C4-2B (cell line): ENCODE measurements around the gene XYLT1.

Experiments used
- CTCF ChIP-seq: fragments of 450-650 bp; conservative IDR thresholded peaks from 2 replicates; pipeline ENCODE4 v1.5.1; 2017; ENCODE audit warnings: mild to moderate bottlenecking
- ZFX ChIP-seq: fragments of 450-650 bp; IDR thresholded peaks from 2 replicates; pipeline ENCODE4 v1.6.1; 2017

GRCh38 chr16:17491140-17491662 is 20.4 kb upstream of the XYLT1 start:
- no peak for TF ChIP-seq CTCF
- TF ChIP-seq ZFX, result no peak
